Kidney epithelial cell (primary cell): ENCODE measurements around the gene BMERB1. TPM values are rescaled to one million over a fixed set of nuclear protein-coding genes. Genes with fewer than 3 reads are reported as not detected.

Source experiments
- DNase-seq: peaks from one replicate; pipeline ENCODE4 v3.0.0-alpha.2; 2010; ENCODE audit warnings: low read depth
- H3K27me3 ChIP-seq: 2 replicates; pipeline ENCODE4 v1.6.0; 2011; ENCODE audit warnings: low read length; ENCODE audit not compliant: control insufficient read depth, insufficient read depth
- H3K36me3 ChIP-seq: 2 replicates; pipeline ENCODE4 v1.5.1; 2011; ENCODE audit warnings: low read length; ENCODE audit not compliant: control insufficient read depth, insufficient read depth
- H3K4me3 ChIP-seq: 2 replicates; pipeline ENCODE4 v1.5.1; 2011; ENCODE audit warnings: low read depth, mild to moderate bottlenecking, control low read depth, low read length
- total RNA-seq: library from RNA; depleted of rRNA; stranded (reverse); fragments of >200 nt; gene quantifications from 2 replicates; pipeline ENCODE4 v1.2.3, GENCODE V29; 2015
- TF ChIP-seq, protein P1 (sequence below): IDR thresholded peaks from 2 replicates; pipeline ENCODE4 v1.5.1; 2011; ENCODE audit warnings: mild to moderate bottlenecking, moderate library complexity, low read length, control low read depth, inconsistent platforms; ENCODE audit not compliant: insufficient read depth, poor library complexity, severe bottlenecking

Gene BMERB1
- total RNA-seq, 1 donor from 2014 or later, result 29.3 TPM

DNA sequence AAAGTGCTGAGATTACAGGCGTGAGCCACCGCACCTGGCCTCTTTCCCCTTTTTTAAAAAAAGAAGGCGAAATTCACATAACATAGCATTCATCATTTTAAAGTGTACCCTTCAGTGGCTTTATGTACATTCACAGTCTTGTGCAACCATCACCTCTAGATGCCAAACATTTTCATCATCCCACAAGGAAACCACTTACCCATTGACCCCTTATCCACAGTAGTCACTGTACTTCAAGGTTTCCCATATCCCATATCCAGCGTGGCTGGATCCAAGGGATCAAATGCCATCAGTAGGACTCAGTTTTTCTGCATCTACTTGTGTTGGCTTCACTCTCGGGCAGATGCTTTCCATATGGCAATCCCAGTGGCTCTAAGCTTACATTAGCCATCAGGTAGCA lies 50.3 kb downstream of the BMERB1 start:
- Histone ChIP-seq H3K27me3 (no peaks in the 10 kb centered on the region), H3K4me3 (no peak overlapping the region), H3K36me3 (no peaks in the 10 kb centered on the region)
- TF ChIP-seq, protein P1, sequence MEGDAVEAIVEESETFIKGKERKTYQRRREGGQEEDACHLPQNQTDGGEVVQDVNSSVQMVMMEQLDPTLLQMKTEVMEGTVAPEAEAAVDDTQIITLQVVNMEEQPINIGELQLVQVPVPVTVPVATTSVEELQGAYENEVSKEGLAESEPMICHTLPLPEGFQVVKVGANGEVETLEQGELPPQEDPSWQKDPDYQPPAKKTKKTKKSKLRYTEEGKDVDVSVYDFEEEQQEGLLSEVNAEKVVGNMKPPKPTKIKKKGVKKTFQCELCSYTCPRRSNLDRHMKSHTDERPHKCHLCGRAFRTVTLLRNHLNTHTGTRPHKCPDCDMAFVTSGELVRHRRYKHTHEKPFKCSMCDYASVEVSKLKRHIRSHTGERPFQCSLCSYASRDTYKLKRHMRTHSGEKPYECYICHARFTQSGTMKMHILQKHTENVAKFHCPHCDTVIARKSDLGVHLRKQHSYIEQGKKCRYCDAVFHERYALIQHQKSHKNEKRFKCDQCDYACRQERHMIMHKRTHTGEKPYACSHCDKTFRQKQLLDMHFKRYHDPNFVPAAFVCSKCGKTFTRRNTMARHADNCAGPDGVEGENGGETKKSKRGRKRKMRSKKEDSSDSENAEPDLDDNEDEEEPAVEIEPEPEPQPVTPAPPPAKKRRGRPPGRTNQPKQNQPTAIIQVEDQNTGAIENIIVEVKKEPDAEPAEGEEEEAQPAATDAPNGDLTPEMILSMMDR, result no peak
- DNase-seq, result no peak

DNA sequence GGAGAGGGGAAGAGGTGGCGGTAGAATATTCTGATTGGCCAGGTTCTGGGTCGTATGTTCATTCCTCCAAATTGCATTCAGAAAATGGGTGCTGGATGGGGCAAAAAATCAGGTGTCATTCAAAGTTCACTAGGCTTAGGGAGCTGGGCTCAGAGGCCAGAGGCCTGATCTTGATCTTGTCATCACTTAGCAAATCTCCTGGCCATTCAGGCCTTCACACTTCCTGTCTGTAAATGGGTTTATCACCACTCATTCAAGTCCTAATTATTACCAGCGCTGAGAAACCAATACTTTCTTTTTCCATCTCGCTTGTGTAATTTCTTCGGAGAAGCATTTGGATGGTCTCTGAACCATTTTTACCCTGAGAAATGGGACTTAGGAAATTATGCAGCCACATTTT lies 50.8 kb downstream of the BMERB1 start:
- Histone ChIP-seq H3K4me3 (no peak overlapping the region), H3K27me3 (no peaks in the 10 kb centered on the region), H3K36me3 (no peaks in the 10 kb centered on the region)
- no peak for DNase-seq
- TF ChIP-seq, protein P1, result no peak

DNA sequence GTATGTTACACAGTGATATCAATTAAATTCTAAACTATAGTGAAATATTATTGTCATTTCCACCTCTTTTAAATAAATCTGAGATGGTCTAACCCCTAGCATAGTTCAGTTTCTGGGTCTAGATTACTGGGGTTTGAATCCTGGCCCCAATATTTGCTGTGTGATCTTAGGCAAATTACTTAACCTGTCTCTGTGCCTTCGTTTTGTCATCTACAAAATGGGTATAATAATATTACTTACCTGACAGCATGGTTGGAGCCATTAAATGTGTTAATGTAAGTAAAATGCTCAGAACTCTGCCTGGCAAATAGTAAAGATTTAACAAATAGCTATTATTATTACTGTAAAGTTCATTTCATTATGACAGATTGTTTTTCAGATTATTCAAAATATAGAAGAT lies 52.3 kb downstream of the BMERB1 start:
- TF ChIP-seq, protein P1, result no peak
- no peaks in the 10 kb centered on the region for H3K27me3 ChIP-seq
- no peaks in the 10 kb centered on the region for H3K36me3 ChIP-seq
- no peak overlapping the region for H3K4me3 ChIP-seq
- no peak for DNase-seq

DNA sequence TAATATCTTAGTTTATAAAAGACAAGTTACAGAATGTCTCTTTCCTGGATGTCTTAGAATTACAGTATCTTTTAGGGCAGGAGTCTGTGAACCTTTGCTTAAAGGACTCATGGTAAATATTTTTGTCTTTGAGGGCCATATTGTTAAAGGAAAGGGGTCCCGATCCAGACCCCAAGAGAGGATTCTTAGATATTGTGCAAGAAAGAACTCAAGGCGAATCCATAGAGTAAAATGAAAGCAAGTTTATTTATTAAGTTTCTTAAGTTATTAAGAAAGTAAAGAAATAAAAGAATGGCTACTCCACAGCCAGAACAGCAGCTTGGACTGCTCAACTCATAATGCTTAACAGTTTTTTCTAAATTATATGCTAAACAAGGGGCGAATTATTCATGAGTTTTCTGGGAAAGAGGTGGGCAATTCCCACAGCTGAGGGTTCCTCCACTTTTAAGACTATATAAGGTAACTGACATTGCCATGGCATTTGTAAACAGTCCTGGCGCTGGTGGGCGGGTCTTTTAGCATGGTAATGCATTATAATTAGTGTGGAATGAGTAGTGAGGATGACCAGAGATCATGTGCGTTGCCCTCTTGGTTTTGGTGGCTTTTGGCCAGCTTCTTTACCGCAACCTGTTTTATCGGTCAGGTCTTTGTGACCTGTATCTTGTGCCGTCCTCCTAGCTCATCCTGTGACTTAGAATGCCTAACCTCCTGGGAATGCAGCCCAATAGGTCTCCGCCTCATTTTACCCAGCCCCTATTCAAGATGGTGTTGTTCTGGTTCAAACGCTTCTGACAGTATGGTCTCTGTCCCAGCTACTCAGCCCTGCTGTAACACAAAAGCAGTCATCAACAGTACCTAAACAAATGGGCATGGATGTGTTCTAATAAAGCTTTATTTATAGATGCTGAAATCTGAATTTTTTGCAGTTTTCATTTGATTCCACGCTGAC lies 53.2 kb downstream of the BMERB1 start:
- no peak overlapping the region for H3K4me3 ChIP-seq
- DNase-seq, result no peak
- TF ChIP-seq, protein P1, result no peak
- H3K36me3 ChIP-seq, result no peaks in the 10 kb centered on the region
- no peaks in the 10 kb centered on the region for H3K27me3 ChIP-seq

DNA sequence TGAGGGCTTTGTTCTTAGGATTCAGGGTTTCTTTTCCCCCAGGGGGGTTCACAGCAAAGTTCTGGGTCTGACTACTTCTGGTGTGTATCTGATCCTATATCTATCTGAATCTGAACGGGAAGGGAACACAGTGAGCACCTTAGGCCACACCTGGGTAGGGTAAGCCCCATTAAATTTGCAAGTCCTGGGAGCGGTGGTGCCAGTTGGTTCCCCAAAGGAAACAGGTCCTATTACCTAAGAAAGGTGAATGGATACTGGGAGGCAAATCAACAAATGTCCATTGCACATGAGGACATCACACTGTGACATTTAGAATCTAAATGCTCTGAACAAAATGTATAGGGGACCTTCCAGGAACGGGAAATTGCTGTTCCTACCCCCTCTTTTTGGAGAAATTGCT lies 54.6 kb downstream of the BMERB1 start:
- no peak for DNase-seq
- TF ChIP-seq, protein P1, result no peak
- Histone ChIP-seq H3K27me3 (no peaks in the 10 kb centered on the region), H3K36me3 (no peaks in the 10 kb centered on the region), H3K4me3 (no peak overlapping the region)
